Fibroblast of lung (primary cell): ENCODE data around the gene GBX2. TPM values are rescaled to one million over a fixed set of nuclear protein-coding genes. Genes with fewer than 3 reads are reported as not detected.

Experiments used
- DNase-seq, 2 donors: peaks; one replicate each; pipeline versions ENCODE4 v3.0.0 to v3.0.0-alpha.2; 2010; ENCODE audit warnings: low read depth in 2 of 2
- H2AFZ ChIP-seq: 2 replicates; pipeline ENCODE4 v1.5.1; 2012; ENCODE audit warnings: low read length, control low read depth, inconsistent platforms
- H3K27ac ChIP-seq: 2 replicates; pipeline ENCODE4 v1.5.1; 2011; ENCODE audit warnings: low read length, control low read depth; ENCODE audit not compliant: insufficient read depth
- H3K27me3 ChIP-seq: 2 replicates; pipeline ENCODE4 v1.5.1; 2011; ENCODE audit warnings: mild to moderate bottlenecking, low read length; ENCODE audit not compliant: control insufficient read depth, insufficient read depth
- H3K36me3 ChIP-seq: 2 replicates; pipeline ENCODE4 v1.5.1; 2011; ENCODE audit warnings: low read length; ENCODE audit not compliant: control insufficient read depth, insufficient read depth
- H3K4me1 ChIP-seq: 2 replicates; pipeline ENCODE4 v1.5.1; 2011; ENCODE audit warnings: low read length; ENCODE audit not compliant: control insufficient read depth, insufficient read depth; ENCODE audit errors: extremely low read depth
- H3K4me2 ChIP-seq: 2 replicates; pipeline ENCODE4 v1.5.1; 2011; ENCODE audit warnings: low read length, control low read depth; ENCODE audit not compliant: insufficient read depth; ENCODE audit errors: extremely low read depth
- H3K4me3 ChIP-seq, 4 experiments: fragments of 200-600 bp in 1 of 4; sonication (generic) in 1 of 4; replicated peaks in 1 of 4; 2 replicates each; pipeline ENCODE4 v1.5.1; 2011 to 2016; ENCODE audit warnings: low read length in 4 of 4, low read depth in 3 of 4, mild to moderate bottlenecking in 3 of 4, control low read depth in 2 of 4, inconsistent platforms in 1 of 4, mixed read lengths in 1 of 4; ENCODE audit not compliant: insufficient read depth in 1 of 4; ENCODE audit errors: control extremely low read depth in 1 of 4
- H3K79me2 ChIP-seq: 2 replicates; pipeline ENCODE4 v1.5.1; 2012; ENCODE audit warnings: mild to moderate bottlenecking, low read length, inconsistent platforms; ENCODE audit not compliant: control insufficient read depth, insufficient read depth
- H3K9ac ChIP-seq: 2 replicates; pipeline ENCODE4 v1.5.1; 2011; ENCODE audit warnings: mild to moderate bottlenecking, low read length, control low read depth; ENCODE audit not compliant: insufficient read depth
- H3K9me3 ChIP-seq: 2 replicates; pipeline ENCODE4 v1.5.1; 2012; ENCODE audit warnings: low read depth, low read length; ENCODE audit not compliant: control insufficient read depth, insufficient read depth
- H4K20me1 ChIP-seq: 2 replicates; pipeline ENCODE4 v1.5.1; 2011; ENCODE audit warnings: low read length; ENCODE audit not compliant: control insufficient read depth, insufficient read depth; ENCODE audit errors: extremely low read depth
- CTCF ChIP-seq, 2 donors: IDR thresholded peaks in 1 of 2; conservative IDR thresholded peaks in 1 of 2; 1 replicate in 1 of 2; 2 replicates in 1 of 2; pipeline ENCODE4 v1.5.1; 2011 to 2012; ENCODE audit warnings: low read length in 2 of 2, control low read depth in 1 of 2, inconsistent platforms in 1 of 2, low read depth in 1 of 2, mild to moderate bottlenecking in 1 of 2
- EZH2 ChIP-seq: IDR thresholded peaks from 2 replicates; pipeline ENCODE4 v1.5.1; 2012; ENCODE audit warnings: low read length, control low read depth, mild to moderate bottlenecking; ENCODE audit errors: missing control alignments
- polyA plus RNA-seq, 2 donors: library from polyadenylated mRNA; depleted of rRNA in 1 of 2; stranded (reverse) in 1 of 2; unstranded in 1 of 2; fragments of >200 nt; gene quantifications; 2 replicates each; pipeline ENCODE4 v1.2.1, GENCODE V29; 2011 to 2012; ENCODE audit warnings: missing spikeins in 1 of 2
- total RNA-seq: library from RNA; depleted of rRNA; stranded (reverse); fragments of >200 nt; gene quantifications from 2 replicates; pipeline ENCODE4 v1.2.1, GENCODE V29; 2014

GBX2 gene
- total and polyA plus RNA-seq, 2 donors (not counting 1 experiment from before 2014, with no cell fraction given), result 0.25 TPM; not detected in 1

GRCh38 chr2:236131073-236131692, 37.0 kb downstream of the GBX2 start:
- H3K79me2 ChIP-seq, result no peaks in the 10 kb centered on the region
- H3K27ac ChIP-seq, result no peak overlapping the region
- H3K9me3 ChIP-seq, result no peaks in the 10 kb centered on the region
- no peak overlapping the region for H2AFZ ChIP-seq
- H3K27me3 ChIP-seq, result no peaks in the 10 kb centered on the region
- no peak overlapping the region for H3K4me3 ChIP-seq
- no peak for DNase-seq
- TF ChIP-seq CTCF (conservative IDR thresholded peaks at IDR 0.05 in 1 of 2, IDR thresholded peaks at IDR 0.05 in 1 of 2; ENCODE audit: low read depth in 1 of 2, low read length in 2 of 2) (no peak), EZH2 (no peak)
- no peak overlapping the region for H3K4me2 ChIP-seq
- no peaks in the 10 kb centered on the region for H3K4me1 ChIP-seq
- no peaks in the 10 kb centered on the region for H4K20me1 ChIP-seq
- H3K36me3 ChIP-seq, result no peaks in the 10 kb centered on the region
- no peak overlapping the region for H3K9ac ChIP-seq

GRCh38 chr2:236130349-236130998, 37.7 kb downstream of the GBX2 start:
- no peaks in the 10 kb centered on the region for H3K79me2 ChIP-seq
- no peak overlapping the region for H2AFZ ChIP-seq
- no peaks in the 10 kb centered on the region for H3K9me3 ChIP-seq
- no peaks in the 10 kb centered on the region for H3K4me1 ChIP-seq
- no peaks in the 10 kb centered on the region for H3K36me3 ChIP-seq
- H3K27me3 ChIP-seq, result no peaks in the 10 kb centered on the region
- no peaks in the 10 kb centered on the region for H4K20me1 ChIP-seq
- no peak overlapping the region for H3K9ac ChIP-seq
- DNase-seq, result no peak
- no peak overlapping the region for H3K4me2 ChIP-seq
- TF ChIP-seq CTCF (conservative IDR thresholded peaks at IDR 0.05 in 1 of 2, IDR thresholded peaks at IDR 0.05 in 1 of 2; ENCODE audit: low read depth in 1 of 2, low read length in 2 of 2) (no peak), EZH2 (no peak)
- H3K4me3 ChIP-seq, result no peak overlapping the region
- no peak overlapping the region for H3K27ac ChIP-seq

GRCh38 chr2:236129935-236130334, 38.3 kb downstream of the GBX2 start:
- no peak overlapping the region for H3K27ac ChIP-seq
- H3K4me2 ChIP-seq, result no peak overlapping the region
- no peak overlapping the region for H3K9ac ChIP-seq
- no peak for TF ChIP-seq CTCF (conservative IDR thresholded peaks at IDR 0.05 in 1 of 2, IDR thresholded peaks at IDR 0.05 in 1 of 2; ENCODE audit: low read depth in 1 of 2, low read length in 2 of 2)
- no peak for TF ChIP-seq EZH2
- no peak overlapping the region for H2AFZ ChIP-seq
- H3K27me3 ChIP-seq, result no peaks in the 10 kb centered on the region
- no peaks in the 10 kb centered on the region for H3K79me2 ChIP-seq
- H3K4me1 ChIP-seq, result no peaks in the 10 kb centered on the region
- no peaks in the 10 kb centered on the region for H3K9me3 ChIP-seq
- no peak overlapping the region for H3K4me3 ChIP-seq
- H3K36me3 ChIP-seq, result no peaks in the 10 kb centered on the region
- H4K20me1 ChIP-seq, result no peaks in the 10 kb centered on the region
- DNase-seq, result no peak
